T-helper 2 cell (primary cell): ENCODE data around the gene CALB2.

Source experiments
- DNase-seq, 5 experiments: peaks; one replicate each; pipeline versions ENCODE4 v3.0.0 to v3.0.0-alpha.2; 2012 to 2022

The CALB2 gene

GRCh38 chr16:71389330-71389729, 30.8 kb downstream of the CALB2 start:
- no peak for DNase-seq

DNA sequence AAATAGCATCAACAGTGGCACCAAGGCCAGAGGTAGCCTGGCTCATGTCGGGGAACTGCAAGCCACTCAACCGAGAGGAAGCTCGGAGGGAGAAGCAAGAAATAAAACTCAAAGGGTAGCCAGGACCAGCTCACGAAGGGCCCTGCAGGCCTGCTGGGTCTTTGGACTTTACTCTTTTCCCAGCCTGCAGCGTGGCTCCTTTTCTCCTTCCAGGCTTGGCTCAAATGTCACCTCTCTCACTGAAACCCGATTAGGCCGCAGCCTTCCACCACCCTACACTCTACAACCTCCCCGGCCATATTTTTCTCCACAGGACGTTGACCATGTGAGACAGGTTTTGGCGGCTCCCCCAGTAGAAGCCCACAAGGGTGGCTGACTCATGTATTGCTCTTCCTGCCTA, 38.1 kb downstream of the CALB2 start:
- no peak for DNase-seq

DNA sequence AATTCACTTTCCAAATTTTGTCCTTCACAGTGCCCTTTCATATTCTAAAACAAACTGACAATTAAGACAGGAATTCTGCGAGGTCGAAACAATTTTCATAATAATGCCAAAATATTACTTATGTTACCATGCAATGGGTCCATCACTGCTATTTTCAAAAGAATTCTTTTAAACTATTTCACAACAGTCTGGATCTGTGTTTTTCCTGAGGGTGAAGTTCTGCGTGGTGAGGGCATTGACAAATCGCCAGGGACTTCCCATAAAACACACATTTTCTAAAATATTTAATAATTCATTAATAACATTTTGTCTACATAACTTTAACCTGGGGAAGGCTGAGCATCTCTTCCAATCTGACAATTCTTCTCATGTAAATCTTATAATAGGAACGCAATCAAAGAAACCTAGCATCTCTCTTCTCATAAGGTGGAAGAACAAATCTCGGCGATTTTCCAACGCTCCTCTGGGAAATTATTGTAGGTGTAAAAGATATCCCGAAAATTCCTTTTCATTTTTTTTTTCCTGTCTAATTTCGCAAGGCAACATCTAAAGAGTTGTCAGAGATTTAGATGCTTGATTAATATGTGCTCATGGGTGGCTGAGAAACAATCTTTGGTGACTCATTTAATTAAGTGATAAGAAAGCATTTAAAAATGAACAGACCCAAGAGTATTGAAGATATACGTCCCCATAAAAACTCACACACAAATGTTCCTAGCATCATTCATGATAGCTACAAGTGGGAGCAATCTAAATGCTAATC, 41.5 kb downstream of the CALB2 start:
- DNase-seq: no peak

- DNase-seq: no peak
Observed at GRCh38 chr16:71402007-71402406, 43.5 kb downstream of the CALB2 start.

DNA sequence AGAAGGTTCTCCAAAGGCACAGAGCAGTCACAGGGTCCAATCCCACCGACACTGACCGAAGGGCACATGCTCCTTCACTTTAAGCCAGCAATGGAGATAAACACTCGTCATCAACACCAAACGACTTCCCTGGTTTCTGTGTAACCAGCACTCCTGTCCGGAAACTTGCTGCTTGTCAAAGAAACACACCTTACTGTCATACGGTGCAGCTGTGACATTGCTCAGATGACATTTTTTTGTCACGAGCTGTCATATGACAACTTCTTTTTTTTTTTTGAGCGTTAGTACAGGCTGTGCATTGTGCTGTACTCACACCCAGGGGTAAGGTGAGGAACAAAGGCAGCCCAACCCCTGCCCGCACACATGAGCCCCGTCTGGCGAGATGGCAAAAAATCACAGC, 44.2 kb downstream of the CALB2 start:
- DNase-seq: no peak

DNA sequence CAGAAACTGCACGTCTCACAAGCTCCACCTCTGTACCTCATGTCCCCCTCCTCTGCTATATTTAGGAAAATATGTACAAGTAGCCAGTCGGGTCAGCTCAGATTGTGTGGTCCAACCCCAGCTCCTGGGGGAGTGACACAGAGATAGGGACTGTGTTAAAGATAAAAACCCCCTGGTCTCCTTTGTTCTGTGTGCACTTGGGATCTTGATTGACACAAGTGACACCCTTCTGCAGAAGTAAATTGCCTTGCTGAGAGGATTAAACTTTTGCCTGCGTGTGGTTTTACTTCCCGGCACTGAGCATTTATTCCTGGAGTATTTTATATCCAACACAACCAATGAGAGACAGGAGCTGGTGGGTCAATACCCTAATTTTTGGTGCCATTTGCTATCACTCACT, 45.8 kb downstream of the CALB2 start:
- DNase-seq: no peak

DNA sequence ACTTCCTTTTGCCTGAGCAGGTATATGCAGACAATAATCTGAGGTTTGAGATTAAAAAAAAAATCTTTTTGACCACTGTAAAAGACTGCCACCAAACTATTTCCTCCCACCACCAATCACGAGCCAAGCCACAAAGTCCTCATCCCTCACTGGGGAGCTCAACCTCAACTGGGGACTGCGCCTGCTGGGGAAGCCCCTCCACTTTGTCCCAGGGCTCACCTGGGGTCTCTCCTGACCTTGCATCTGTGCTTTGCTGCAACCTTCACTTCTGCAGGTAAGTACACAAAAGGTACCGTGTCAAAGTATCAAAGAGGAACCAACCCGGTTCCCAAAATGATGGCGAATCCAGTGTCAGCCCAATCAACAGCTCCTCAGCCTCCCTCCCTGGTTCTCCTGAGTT, 47.8 kb downstream of the CALB2 start:
- DNase-seq: no peak

DNA sequence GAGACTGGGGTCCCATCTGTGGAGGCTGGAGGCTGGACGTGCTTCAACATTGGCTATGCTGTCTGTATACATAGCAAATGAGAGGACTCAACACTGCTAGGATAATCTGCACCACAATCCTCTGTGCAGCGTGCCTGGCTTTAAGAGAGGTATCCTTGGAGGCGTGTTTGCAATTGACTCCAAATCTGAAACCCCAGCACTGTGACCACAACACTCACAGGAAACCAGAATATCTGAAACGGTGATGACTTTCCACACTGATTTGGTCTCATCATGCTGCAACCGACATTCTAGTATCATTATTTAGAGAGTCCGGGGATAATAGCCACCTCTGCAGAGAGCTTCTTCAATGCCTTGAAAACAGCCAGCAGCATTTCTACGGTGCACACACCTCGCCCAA, 48.2 kb downstream of the CALB2 start:
- peak in 1 of 5 experiments; percentile 69 for DNase-seq

GRCh38 chr16:71407731-71408130, 49.2 kb downstream of the CALB2 start:
- peak in 1 of 5 experiments; percentile 46 for DNase-seq

- DNase-seq: no peak
Observed at GRCh38 chr16:71408536-71408935, 50.0 kb downstream of the CALB2 start.

- DNase-seq: no peak
Observed at GRCh38 chr16:71409011-71409775, 50.7 kb downstream of the CALB2 start.

DNA sequence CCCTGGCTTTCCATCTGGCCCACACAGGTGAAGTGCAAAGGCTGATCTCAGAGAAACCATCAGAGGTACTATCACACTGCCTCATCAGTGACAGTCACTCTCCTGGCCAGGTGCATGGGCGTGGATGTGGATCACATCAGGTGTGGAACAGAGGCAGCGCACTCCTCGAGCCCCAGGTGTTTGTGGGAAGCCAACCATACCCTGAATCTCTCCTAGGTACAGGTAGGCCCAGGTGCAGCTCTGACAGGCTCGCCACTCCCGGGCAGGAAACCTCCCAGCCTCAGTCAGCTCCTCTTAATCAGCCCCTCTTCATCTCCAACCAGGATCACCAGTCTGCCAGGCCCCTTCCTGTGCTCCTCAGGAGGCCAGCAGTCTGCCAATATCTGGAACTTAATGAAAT, 51.6 kb downstream of the CALB2 start:
- DNase-seq: no peak

DNA sequence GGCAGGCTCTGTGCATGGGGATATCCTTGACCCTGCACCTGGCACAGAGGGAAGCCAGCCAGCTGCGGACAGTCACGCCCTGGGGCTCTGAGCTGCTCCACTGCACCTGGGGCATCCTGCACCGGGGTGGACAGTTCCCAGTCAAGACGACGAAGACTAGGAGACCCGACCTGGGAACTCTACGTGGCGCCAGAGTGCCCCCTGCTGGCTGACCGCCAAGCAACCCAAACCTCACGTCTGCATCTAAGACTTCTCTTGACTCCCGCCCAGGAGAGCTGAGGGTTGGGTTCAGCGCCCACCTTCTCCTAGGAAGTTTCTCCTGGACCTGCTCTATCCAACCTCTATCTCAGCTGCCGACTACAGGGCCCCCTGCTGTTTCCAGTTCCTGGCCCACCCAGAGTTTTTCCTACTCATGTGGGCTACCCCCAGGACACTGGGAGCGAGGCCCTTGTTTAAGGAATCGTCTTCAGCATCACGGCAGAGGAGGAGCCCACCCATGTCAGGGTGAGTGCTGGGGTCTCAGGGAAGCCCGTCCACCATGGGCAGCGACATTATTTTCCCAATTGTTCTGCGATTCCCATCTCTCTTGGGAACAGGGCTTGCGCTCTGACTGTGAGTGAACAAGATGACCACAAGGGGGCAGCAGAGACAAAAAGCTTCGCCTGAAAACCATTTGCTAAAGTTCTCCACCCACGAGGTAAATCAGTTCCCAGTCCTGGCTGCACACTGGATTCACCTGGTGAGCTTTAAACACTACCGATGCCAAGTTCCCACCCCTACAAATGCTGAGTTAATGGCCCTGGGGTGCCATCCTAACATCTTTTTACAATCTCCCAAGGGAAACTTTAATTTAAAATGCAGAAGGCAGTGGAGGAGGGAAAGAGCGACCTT, 54.0 kb downstream of the CALB2 start:
- peak; percentile 18 to 66 (median 42) for DNase-seq

DNA sequence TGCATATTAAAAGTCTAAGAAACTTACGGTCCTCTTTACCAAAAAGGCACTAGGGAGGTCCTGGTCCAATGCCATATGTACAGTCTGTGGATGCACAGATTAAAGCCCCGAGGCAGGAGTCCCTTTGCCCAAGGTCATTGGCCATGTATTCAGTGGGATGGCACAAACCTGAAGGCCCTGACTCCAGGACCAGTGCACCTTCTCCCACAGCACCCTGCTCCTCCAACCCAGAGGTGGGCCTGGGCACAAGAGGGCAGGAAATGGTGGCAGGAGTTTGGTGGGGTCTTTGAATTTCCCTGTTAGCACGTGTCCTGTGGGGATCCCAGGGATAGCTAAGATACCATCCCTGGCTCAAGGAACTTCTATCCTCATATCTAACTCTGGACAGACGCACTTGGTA, 54.8 kb downstream of the CALB2 start:
- no peak for DNase-seq

DNA sequence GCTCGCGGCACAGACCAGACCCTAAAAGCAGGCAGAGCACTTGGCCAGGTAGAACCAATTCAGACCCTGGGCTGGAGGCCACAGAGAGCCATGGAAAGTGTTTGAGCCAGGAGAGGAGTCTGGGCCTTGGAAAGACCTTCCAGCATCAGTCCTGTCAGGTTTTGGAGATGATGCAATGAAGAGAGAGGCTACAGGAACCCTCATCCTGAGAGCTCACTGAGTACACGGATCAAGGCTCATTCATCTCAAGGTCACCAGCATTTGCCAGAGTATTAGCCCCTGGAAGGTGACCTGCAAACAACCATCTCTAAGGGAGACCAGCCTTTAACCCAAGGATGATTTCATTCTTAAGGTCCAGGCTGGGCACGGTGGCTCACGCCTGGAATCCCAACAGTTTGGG, 55.5 kb downstream of the CALB2 start:
- no peak for DNase-seq

DNA sequence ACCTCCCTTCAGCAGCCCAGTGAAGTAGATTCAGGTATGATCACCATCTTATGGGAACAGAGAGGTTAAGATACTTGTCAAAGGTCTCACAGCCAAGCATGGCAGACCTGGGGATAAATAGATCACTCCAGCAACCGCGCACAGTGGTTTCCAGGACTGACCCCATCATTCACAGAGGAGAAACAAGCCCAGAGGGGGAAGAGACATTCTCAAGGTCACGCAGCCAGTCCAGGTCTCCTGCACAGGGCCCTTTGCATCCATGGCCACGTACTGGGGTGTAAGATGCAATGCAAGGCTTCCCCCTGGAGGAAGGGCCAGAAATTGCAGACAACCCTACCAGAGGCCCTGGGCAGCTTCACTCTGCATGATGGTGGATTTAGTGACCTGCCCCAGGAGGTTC, 63.4 kb downstream of the CALB2 start:
- peak in 1 of 5 experiments; percentile 47 for DNase-seq

GRCh38 chr16:71423016-71423415, 64.5 kb downstream of the CALB2 start:
- DNase-seq: no peak

DNA sequence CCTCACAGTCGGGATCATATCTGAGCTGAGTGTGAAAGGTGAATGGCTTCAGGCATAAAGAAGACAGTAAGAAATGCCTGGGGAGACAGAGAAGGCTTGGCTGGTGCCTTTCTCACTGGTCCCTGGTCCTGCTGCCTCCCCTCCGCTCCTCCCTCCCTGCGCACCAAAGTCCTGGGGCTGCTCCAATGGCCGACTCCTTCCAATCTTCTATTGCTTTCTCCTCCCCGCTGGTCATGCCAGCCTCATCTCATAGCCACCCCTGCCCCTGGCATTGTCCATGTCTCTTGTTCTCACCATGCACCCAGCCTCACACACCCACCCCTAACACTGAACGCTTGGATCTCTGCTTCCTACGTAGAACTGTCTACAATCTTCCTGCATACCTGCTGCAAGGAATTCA, 65.3 kb downstream of the CALB2 start:
- DNase-seq: no peak

DNA sequence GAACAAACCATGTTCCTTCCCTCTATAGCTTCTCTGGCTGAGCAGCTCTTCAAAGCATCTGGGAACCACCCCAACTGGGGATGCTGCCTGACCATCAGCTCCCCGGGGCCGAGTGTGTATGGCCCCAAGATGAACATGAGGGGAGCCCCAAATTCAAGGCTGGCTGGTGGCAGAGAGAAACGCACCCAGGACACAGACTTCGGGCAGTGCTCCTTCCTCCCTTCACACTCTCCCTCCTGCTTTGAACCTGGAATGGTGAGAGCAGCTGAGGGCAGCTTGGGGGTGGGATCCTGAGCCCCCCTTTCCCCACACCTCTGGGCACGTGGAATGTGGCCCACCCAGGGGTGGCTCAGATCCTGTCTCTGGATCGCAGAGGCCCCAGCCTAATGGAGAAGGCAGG, 66.1 kb downstream of the CALB2 start:
- no peak for DNase-seq

DNA sequence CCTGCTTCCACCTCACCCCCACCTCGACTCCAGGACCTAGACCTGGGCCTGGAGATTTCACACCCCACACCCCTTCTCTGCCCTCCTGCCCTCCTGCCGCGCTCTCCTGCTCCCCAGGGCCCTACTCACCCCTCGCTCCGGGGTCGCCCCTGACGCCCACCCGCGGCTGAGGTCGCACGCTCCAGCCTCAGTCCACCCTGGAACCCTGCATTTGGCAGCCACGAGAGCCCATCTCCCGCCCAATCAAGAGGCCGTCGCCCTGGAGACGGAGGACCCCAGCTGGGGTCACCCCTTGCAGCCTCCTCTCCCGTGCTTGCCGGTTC, 67.2 kb downstream of the CALB2 start:
- DNase-seq: no peak

GRCh38 chr16:71426069-71426879, 67.8 kb downstream of the CALB2 start:
- DNase-seq: peak in 1 of 5 experiments; percentile 73

DNA sequence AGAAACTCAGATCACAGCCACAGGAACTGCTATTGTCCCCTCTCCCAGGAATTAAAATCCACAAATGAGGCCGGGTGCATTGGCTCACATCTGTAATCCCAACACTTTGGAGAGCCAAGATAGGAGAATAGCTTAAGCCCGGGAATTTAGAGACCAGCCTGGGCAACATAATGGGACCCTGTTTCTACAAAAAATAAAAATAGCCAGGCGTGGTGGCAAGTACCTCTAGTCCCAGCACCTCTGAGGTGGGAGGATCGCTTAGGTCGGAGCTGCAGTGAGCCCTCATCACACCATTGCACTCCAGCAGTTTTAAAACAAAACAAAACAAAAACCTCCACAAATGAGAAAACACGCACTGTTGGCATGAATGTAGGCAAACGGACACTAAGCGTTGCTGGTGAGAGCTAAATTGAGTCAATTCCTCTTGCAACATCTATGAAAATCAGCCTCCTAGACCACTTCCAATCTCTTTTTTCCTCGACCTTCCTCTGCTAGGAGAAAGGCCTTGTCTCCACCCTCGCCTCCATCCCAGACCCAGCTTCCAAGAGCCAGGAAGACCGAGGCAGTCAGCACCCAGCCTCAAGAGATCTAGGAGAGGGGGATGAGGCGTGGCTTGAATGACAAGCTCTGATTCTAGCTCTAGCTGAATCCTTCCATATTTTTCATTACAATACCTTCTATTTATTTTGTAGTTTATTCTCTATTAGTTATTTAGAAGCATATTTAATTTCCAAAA, 68.5 kb downstream of the CALB2 start:
- DNase-seq: no peak
